Mucosa of rectum (tissue), 2 donors: ENCODE measurements around the gene TGFBR2.

Experiments
- H3K27ac ChIP-seq, 2 donors: one replicate each; pipeline ENCODE4 v1.7.0; 2013; ENCODE audit warnings: inconsistent platforms in 2 of 2, low read depth in 2 of 2, low read length in 2 of 2
- H3K27me3 ChIP-seq, 2 donors: one replicate each; pipeline ENCODE4 v1.7.0; 2013; ENCODE audit warnings: low read length in 2 of 2; ENCODE audit not compliant: control insufficient read depth in 2 of 2, insufficient read depth in 2 of 2
- H3K36me3 ChIP-seq, 2 donors: one replicate each; pipeline ENCODE4 v1.7.0; 2013; ENCODE audit warnings: low read length in 2 of 2; ENCODE audit not compliant: control insufficient read depth in 2 of 2, insufficient read depth in 2 of 2
- H3K4me1 ChIP-seq, 2 donors: one replicate each; pipeline ENCODE4 v1.7.0; 2013; ENCODE audit warnings: low read length in 2 of 2, mild to moderate bottlenecking in 1 of 2; ENCODE audit not compliant: control insufficient read depth in 2 of 2, insufficient read depth in 2 of 2
- H3K4me3 ChIP-seq, 2 donors: one replicate each; pipeline ENCODE4 v1.7.0; 2013; ENCODE audit warnings: low read length in 2 of 2
- H3K9ac ChIP-seq, 2 donors: one replicate each; pipeline ENCODE4 v1.7.0; 2013; ENCODE audit warnings: low read length in 2 of 2, low read depth in 1 of 2, mild to moderate bottlenecking in 1 of 2
- H3K9me3 ChIP-seq, 2 donors: one replicate each; pipeline ENCODE4 v1.7.0; 2013; ENCODE audit warnings: low read length in 2 of 2; ENCODE audit not compliant: control insufficient read depth in 2 of 2
- donor health status: healthy.
- donor health status: Normal muscosa, but diverticular disease.

Gene TGFBR2

DNA sequence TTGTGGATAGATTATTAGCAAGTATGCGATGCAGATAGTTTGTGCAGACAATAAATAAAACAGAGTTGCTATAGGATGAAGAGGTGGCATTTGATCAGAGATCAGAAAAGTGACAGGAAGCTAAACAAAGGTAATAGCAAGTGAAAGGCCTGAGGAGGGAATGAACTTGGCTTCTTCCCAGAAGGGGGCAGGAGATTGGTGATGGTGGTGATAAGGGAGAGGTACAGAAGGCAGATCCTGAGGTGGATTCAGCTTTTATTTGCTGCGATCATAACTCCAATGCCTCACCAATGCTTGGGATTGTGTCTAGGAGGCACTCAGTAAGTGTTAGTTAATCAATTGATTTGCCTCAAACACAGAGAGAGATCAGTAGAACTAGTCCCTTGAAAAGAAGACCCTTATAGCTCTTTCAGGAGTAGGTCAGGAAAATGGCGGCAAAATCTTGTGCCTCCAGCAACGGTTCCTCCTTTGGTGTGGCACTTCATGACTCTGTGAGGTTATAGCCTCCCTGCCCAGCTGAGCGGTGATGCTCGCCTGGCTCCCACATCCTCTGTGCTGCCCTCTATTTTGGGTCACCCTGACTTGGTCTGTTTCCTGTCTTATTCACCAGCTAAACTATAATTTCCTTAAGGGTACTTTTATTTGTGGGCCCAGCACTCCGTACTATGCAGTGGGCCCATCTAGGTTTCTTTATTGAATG is 37.5 kb downstream of the TGFBR2 start:
- H3K36me3 ChIP-seq = peaks cover 20 to 24% of the 10 kb centered on the region in 2 donors
- H3K4me1 ChIP-seq = peaks cover 15 to 26% of the 10 kb centered on the region in 2 donors
- no peaks in the 10 kb centered on the region for H3K9me3 ChIP-seq
- peak overlapping the region in 1 of 2 donors; percentile 2 for H3K9ac ChIP-seq
- no peak overlapping the region for H3K4me3 ChIP-seq
- H3K27ac ChIP-seq = peak overlapping the region; percentile 60 to 73
- no peaks in the 10 kb centered on the region for H3K27me3 ChIP-seq

DNA sequence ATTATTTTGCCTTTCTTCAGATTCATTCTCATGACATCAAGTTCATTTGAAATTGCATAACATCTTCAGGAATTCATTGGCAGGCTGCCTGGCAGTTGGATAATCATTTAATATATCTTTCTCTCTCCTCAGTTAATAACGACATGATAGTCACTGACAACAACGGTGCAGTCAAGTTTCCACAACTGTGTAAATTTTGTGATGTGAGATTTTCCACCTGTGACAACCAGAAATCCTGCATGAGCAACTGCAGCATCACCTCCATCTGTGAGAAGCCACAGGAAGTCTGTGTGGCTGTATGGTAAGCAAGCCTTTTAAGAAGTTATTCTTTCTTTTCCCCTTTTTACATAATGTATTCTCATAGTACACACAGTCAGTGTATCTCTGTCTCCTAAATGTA is 38.2 kb downstream of the TGFBR2 start:
- Histone ChIP-seq H3K4me3 (no peak overlapping the region), H3K36me3 (peaks cover 20 to 27% of the 10 kb centered on the region in 2 donors), H3K9me3 (no peaks in the 10 kb centered on the region), H3K4me1 (peaks cover 19 to 30% of the 10 kb centered on the region in 2 donors), H3K27me3 (no peaks in the 10 kb centered on the region), H3K27ac (peak overlapping the region; percentile 60 to 73), H3K9ac (no peak overlapping the region)

DNA sequence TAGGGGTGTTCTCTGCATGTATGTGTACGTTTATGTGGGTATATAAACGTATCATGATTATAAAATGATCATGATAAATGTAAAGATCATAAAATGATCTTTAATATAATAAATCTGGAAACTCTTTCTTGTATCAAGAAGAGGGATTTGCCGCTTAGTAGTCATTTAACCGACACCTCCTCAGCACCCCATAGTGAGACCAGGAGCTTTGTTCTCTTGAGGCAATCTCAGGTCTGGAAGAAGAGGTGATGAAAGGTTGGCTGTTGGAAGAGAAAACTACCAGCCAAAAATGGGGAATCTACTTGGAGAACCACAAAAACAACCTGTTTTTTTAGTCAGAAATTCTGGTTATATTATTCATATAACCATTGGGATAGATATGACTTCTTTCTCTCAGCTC is 38.7 kb downstream of the TGFBR2 start:
- Histone ChIP-seq H3K27me3 (no peaks in the 10 kb centered on the region), H3K9ac (no peak overlapping the region), H3K9me3 (no peaks in the 10 kb centered on the region), H3K27ac (peak overlapping the region; percentile 60 to 73), H3K36me3 (peaks cover 20 to 31% of the 10 kb centered on the region in 2 donors), H3K4me3 (no peak overlapping the region), H3K4me1 (peaks cover 24 to 30% of the 10 kb centered on the region in 2 donors)

DNA sequence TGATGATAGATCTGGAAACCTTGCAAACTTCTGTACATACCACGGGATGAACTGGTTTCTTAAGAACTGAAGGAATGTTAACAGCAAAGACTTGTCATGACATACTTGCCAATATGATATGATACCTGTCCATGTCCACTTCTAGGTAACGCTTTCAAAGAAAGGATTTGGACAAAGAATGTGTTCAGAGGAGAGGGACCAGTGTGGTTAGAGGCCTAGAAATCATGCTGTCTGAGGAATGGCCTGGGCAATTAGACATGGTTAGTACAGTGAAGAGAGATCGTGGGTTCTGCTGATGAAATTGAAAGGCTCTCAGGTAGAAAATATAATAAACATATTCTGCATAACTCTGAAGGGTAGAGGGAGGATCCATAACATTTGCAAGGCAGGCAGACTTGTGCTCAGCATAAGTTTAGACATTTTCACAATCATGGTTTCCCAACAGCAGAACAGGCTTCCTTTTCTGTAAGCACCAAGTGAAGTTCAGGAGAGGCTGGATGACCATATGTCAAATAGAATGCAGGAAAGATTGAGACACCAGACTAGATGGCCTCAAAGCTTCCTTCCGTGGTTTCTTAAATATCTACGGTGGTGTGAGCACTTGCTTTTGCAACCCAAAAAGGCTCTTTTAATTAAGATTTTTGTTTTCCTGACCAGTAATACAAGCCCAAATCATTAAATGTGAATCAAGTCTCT is 39.9 kb downstream of the TGFBR2 start:
- peak overlapping the region; percentile 0 to 18 for H3K27ac ChIP-seq
- no peak overlapping the region for H3K9ac ChIP-seq
- no peak overlapping the region for H3K4me3 ChIP-seq
- H3K4me1 ChIP-seq = peaks cover 24 to 25% of the 10 kb centered on the region in 2 donors
- no peaks in the 10 kb centered on the region for H3K27me3 ChIP-seq
- H3K36me3 ChIP-seq = peaks cover 32 to 42% of the 10 kb centered on the region in 2 donors
- H3K9me3 ChIP-seq = no peaks in the 10 kb centered on the region

DNA sequence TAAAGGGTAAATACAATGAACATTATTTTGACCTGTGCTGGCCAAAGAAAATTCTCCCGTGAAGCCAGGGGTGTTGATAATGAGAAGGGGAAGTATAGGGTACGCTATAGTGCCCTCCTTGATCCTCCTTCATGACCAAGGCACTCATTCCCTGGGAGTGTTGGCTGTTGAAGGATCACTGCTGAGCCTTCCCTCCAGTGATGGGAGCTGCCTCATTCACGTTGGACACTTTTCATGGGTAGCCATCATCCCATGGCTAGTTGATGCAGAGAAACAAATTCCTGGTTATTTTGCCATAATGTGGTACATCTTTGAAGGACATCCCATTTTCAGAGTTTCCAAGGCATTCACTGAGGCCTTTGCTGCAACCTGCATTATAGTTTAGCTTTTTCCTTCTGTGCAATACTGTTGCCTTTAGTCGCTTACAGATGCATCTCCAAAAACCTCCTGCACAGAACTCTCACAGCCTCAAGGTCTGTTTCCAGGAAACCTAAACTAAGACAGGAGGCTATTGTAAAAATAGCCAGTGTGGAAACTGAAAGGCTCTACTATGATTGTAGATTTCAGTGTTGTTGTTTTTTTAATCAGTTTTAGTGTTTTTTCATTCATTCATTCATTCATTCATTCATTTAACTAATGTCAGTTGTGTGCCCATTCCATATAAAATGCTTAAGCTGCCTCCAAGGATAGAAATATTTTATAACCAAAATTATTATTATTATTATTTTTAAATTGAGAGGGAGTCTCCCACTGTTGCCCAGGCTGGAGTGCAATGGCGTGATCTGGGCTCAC is 40.8 kb downstream of the TGFBR2 start:
- Histone ChIP-seq H3K36me3 (peaks cover 34 to 45% of the 10 kb centered on the region in 2 donors), H3K9ac (no peak overlapping the region), H3K4me3 (no peak overlapping the region), H3K27me3 (no peaks in the 10 kb centered on the region), H3K4me1 (peaks cover 18 to 25% of the 10 kb centered on the region in 2 donors), H3K27ac (peak overlapping the region; percentile 9 to 18), H3K9me3 (no peaks in the 10 kb centered on the region)

DNA sequence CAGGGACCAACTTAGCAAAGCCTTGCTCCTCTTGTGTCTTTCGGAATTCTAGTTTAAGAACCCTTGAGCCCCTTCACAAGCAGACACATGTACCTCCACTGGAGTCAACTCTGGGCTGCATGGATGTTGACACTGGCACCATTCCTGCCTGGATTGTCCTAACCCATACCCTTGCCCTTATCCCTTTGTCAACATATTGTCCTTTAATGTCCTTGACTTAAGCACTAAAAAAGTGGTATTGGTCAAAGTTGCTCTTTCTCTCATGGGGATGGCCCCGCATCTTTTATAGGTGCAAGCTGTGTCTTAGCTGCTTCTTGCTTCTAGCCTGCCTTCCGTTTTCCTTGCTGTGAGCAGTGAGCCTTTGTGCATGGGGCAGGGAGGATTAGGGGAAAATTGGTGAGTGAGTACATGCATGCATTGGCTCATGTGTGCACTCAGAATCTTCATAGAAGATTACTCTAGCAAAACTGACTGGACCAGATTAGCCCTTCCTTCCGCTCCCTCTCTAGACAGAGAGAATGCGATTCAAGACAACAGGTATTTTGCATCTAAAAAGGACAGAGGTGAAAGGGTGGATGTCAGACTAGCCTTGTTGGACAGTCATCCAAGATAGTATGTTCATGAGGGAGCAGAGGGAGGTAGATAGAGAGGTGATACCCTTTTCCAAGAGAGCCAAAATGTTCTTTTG is 42.4 kb downstream of the TGFBR2 start:
- Histone ChIP-seq H3K9me3 (no peaks in the 10 kb centered on the region), H3K4me3 (no peak overlapping the region), H3K27me3 (no peaks in the 10 kb centered on the region), H3K36me3 (peaks cover 34 to 51% of the 10 kb centered on the region in 2 donors), H3K27ac (peak overlapping the region; percentile 19 to 34), H3K9ac (no peak overlapping the region), H3K4me1 (peaks cover 14 to 18% of the 10 kb centered on the region in 2 donors)

DNA sequence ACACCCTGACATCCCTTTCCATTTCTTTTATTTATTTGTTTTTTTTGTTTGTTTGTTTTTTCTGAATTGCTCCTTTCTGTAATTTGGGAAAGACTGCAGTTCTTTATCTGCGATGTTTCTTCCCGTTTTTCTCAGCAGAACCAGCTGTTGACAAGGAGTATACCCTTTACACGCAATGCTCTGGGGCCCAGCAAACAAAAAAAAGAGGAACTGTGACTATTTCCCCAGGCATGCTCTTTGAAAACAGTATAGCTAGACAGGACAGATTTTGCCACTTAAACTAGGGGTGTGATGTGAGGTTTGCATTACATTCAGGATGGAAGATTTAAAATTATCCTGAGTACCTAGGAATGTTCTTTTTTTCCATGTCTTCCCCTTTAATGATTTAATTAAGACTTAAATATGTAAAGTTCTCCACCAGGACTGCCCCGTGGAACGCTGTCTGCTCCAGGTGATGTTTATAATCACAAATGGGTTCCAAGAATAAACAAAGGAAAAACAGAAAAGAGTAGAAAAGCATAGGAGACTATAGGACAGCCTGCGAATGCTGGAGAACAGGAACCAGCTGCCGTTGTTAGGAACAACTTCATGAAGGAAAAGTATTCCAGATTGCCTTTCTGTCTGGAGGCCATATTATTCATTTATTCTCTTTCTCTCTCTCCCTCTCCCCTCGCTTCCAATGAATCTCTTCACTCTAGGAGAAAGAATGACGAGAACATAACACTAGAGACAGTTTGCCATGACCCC is 43.3 kb downstream of the TGFBR2 start:
- Histone ChIP-seq H3K4me3 (no peak overlapping the region), H3K4me1 (peaks cover 11 to 20% of the 10 kb centered on the region in 2 donors), H3K9ac (no peak overlapping the region), H3K36me3 (peaks cover 42 to 56% of the 10 kb centered on the region in 2 donors), H3K9me3 (no peaks in the 10 kb centered on the region), H3K27ac (peak overlapping the region; percentile 13 to 53), H3K27me3 (no peaks in the 10 kb centered on the region)

DNA sequence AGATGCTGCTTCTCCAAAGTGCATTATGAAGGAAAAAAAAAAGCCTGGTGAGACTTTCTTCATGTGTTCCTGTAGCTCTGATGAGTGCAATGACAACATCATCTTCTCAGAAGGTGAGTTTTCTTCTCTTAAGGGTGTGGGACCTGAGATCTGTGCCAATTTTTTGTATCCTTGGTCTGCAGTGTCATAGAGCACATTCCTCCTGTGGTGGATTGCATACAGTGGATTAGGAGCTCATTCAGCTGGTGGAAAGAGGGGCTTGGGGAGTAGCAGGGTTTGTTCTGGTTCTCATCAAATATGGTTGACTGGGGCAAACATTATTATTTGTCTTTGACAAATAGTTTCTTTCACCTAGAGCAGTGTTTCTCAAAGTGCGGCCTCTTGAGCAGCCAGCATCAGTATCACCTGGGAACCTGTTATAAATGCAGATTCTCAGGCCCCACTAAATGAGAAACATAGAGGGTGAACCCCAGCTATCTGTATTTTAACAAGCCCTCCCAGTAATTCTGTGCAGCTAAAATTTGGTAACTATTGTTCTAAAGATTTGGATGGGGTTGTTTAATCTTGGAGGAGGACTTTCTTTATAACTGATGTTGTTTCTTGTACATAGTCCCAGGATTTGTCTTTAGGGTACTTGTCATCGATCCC is 44.1 kb downstream of the TGFBR2 start:
- peaks cover 17 to 22% of the 10 kb centered on the region in 2 donors for H3K4me1 ChIP-seq
- H3K27ac ChIP-seq = peak overlapping the region in 1 of 2 donors; percentile 53
- no peaks in the 10 kb centered on the region for H3K27me3 ChIP-seq
- H3K4me3 ChIP-seq = no peak overlapping the region
- no peaks in the 10 kb centered on the region for H3K9me3 ChIP-seq
- H3K9ac ChIP-seq = no peak overlapping the region
- peaks cover 43 to 58% of the 10 kb centered on the region in 2 donors for H3K36me3 ChIP-seq

DNA sequence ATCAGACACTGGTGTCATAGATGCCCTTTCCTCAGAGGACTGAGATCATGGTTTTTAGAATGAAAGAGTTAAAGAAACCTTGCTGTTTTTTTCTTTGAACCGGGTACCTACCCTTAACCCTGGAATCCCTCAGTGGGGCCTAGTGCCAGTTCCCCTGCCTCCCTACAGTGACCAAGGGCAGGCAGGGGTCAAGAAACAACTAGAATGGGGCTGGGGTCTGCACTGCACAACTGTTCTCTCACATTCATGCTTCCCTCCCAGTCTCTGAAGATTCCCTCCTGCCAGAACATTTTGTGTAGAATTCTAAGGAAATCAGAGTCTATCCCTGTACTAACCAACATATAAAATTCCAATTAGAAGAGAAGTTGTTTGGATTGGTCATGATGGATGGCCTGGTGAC is 47.9 kb downstream of the TGFBR2 start:
- H3K4me1 ChIP-seq = peaks cover 33 to 37% of the 10 kb centered on the region in 2 donors
- peaks cover 28 to 54% of the 10 kb centered on the region in 2 donors for H3K36me3 ChIP-seq
- H3K27me3 ChIP-seq = no peaks in the 10 kb centered on the region
- no peak overlapping the region for H3K9ac ChIP-seq
- H3K9me3 ChIP-seq = no peaks in the 10 kb centered on the region
- peak overlapping the region in 1 of 2 donors; percentile 61 for H3K27ac ChIP-seq
- H3K4me3 ChIP-seq = no peak overlapping the region
